ENCODE data around the gene TLCD2.

GRCh38 chr17:1711804-1712203 lies 1.6 kb upstream of the TLCD2 start:
- TF ChIP-seq POLR2A (IDR thresholded peaks at IDR 0.05; ENCODE audit: low read length) = no peak
- TF ChIP-seq GATA1 (IDR thresholded peaks at IDR 0.05; ENCODE audit: low read depth, low read length) = no peak

Measured in erythroblast (primary cell).